HG02588 (cell line): ENCODE measurements around the gene C16orf92.
"Not testable (repeated sequence)": the region's sequence is repeated elsewhere in the genome, so short reads cannot be mapped to it uniquely, and the experiment has no call there.

Experiments used
- ATAC-seq: cut with Tn5 transposase; IDR thresholded peaks from one replicate; pipeline ENCODE4 v1.9.1; 2021; ENCODE audit warnings: mild to moderate bottlenecking, moderate library complexity; ENCODE audit not compliant: unreplicated experiment

The C16orf92 gene

GRCh38 chr16:30023586-30023985 lies 588 bp downstream of the C16orf92 start:
- no peak for ATAC-seq

GRCh38 chr16:30024451-30024850 lies 1.5 kb downstream of the C16orf92 start:
- ATAC-seq, result no peak

- no peak for ATAC-seq
Observed at GRCh38 chr16:30025156-30025555, 2.2 kb downstream of the C16orf92 start.

- ATAC-seq, result no peak
Observed at GRCh38 chr16:30025574-30025973, 2.6 kb downstream of the C16orf92 start.

- ATAC-seq, result no peak
Observed at GRCh38 chr16:30026449-30026848, 3.5 kb downstream of the C16orf92 start.

GRCh38 chr16:30027588-30028437 lies 4.8 kb downstream of the C16orf92 start:
- ATAC-seq, result no peak

- ATAC-seq, result no peak
Observed at GRCh38 chr16:30028438-30029076, 5.6 kb downstream of the C16orf92 start.

GRCh38 chr16:30030011-30030685 lies 7.2 kb downstream of the C16orf92 start:
- no peak for ATAC-seq

- ATAC-seq, result no peak
Observed at GRCh38 chr16:30030841-30031413, 7.9 kb downstream of the C16orf92 start, which contains the start of gene TLCD3B. Gene TLCD3B, minus strand, starts transcription at chr16:30031271. Its CDS starts 744 bp downstream, at chr16:30030527.

- no peak for ATAC-seq
Observed at GRCh38 chr16:30031477-30031918, 8.5 kb downstream of the C16orf92 start.

GRCh38 chr16:30032083-30032819 lies 9.3 kb downstream of the C16orf92 start:
- ATAC-seq, result no peak

- no peak for ATAC-seq
Observed at GRCh38 chr16:30033270-30033669, 10.3 kb downstream of the C16orf92 start.

- ATAC-seq, result no peak
Observed at GRCh38 chr16:30040221-30040620, 17.2 kb downstream of the C16orf92 start.

- ATAC-seq, result not testable (repeated sequence)
Observed at GRCh38 chr16:30040690-30041089, 17.7 kb downstream of the C16orf92 start.

GRCh38 chr16:30041841-30042240 lies 18.8 kb downstream of the C16orf92 start:
- no peak for ATAC-seq

GRCh38 chr16:30046178-30046577 lies 23.2 kb downstream of the C16orf92 start:
- ATAC-seq, result no peak

GRCh38 chr16:30046588-30046987 lies 23.6 kb downstream of the C16orf92 start:
- ATAC-seq, result no peak

GRCh38 chr16:30049871-30050270 lies 26.9 kb downstream of the C16orf92 start:
- ATAC-seq, result no peak

GRCh38 chr16:30051518-30051917 lies 28.5 kb downstream of the C16orf92 start:
- no peak for ATAC-seq

GRCh38 chr16:30052671-30053372 lies 29.8 kb downstream of the C16orf92 start:
- ATAC-seq, result peak; percentile 74
